NT2/D1 (cell line): ENCODE measurements around the gene CD300LD.

Experiments
- DNase-seq: peaks from one replicate; pipeline ENCODE4 v3.0.0-alpha.2; 2011; ENCODE audit warnings: low read depth, low spot score
- H3K27me3 ChIP-seq: 2 replicates; pipeline ENCODE4 v1.6.0; 2011; ENCODE audit warnings: mild to moderate bottlenecking; ENCODE audit not compliant: insufficient read length, insufficient read depth
- H3K36me3 ChIP-seq: 2 replicates; pipeline ENCODE4 v1.6.1; 2011; ENCODE audit warnings: mild to moderate bottlenecking, low read length, mixed read lengths; ENCODE audit not compliant: insufficient read depth, insufficient read length
- H3K4me1 ChIP-seq: 2 replicates; pipeline ENCODE4 v1.5.1; 2011; ENCODE audit not compliant: insufficient read depth, insufficient read length
- H3K4me3 ChIP-seq: 2 replicates; pipeline ENCODE4 v1.5.1; 2011; ENCODE audit warnings: low read depth; ENCODE audit not compliant: insufficient read length
- H3K9ac ChIP-seq: 2 replicates; pipeline ENCODE4 v1.6.0; 2011; ENCODE audit warnings: low read depth; ENCODE audit not compliant: insufficient read length
- H3K9me3 ChIP-seq: 2 replicates; pipeline ENCODE4 v1.5.1; 2011; ENCODE audit warnings: mild to moderate bottlenecking, low read length; ENCODE audit not compliant: insufficient read depth
- SUZ12 ChIP-seq: IDR thresholded peaks from 2 replicates; pipeline ENCODE4 v1.6.1; 2011; ENCODE audit not compliant: insufficient read length, insufficient read depth; ENCODE audit errors: extremely low read depth
- YY1 ChIP-seq: IDR thresholded peaks from 2 replicates; pipeline ENCODE4 v1.6.1; 2011; ENCODE audit not compliant: insufficient read length, insufficient read depth
- ZNF274 ChIP-seq: IDR thresholded peaks from 2 replicates; pipeline ENCODE4 v1.6.1; 2011; ENCODE audit warnings: mild to moderate bottlenecking, low read depth, low read length

CD300LD gene

DNA sequence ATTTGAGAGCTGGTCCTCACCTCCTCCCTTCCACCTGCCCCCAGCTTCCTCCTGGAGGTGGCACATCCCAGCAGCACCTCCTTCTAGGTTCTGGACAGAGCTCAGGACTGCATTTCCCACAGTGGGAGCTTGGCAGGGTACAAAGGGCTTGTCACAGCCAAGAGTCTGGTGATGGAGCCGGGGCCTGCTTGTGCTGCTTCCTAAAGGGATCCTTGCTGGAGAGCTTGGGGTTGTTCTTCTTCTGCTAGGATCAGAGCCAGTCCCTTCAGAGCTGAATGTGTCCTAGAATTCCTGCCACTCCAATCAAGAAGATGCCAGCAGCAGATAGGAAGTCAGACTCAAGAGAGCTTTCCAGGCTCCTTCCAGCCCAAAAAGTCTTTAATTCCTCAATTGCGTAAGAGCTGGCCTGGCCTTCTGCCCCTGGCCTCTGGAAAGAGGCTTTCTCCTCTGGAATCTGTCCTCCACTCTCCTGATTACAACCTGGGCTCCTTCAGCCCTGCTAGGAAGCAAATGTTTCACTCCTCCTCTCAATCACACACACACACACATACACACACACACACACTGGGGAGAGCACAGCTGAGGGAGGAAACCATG is 27.1 kb upstream of the CD300LD start:
- Histone ChIP-seq H3K4me1 (no peaks in the 10 kb centered on the region), H3K4me3 (no peak overlapping the region), H3K9ac (no peak overlapping the region), H3K9me3 (no peaks in the 10 kb centered on the region; the same call in 1 of the 2 replicates), H3K27me3 (peaks cover 57% of the 10 kb centered on the region), H3K36me3 (no peaks in the 10 kb centered on the region)
- TF ChIP-seq ZNF274 (no peak), YY1 (no peak)
- DNase-seq = no peak

DNA sequence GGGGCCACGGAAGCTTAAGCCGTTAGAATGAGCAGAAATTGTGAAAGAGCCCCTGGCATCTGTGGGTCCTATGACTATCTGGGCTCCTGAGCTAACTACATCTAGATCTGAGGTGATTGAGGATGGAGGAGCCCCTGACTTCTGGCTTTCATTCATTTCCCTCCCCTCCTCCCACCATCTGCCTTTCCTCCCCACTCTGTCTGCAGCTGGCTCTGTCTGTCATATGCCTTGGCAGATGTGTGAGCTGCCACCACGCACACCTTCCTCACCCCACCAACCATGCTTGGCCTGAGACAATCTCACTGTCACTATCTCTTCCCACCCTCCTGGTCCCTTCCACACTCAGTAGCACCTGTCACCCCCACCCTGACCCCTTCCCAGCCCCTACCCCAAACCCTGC is 26.4 kb upstream of the CD300LD start:
- TF ChIP-seq ZNF274 (no peak), YY1 (no peak), SUZ12 (no peak)
- peaks cover 62% of the 10 kb centered on the region for H3K27me3 ChIP-seq
- DNase-seq = no peak
- no peak overlapping the region for H3K9ac ChIP-seq
- H3K36me3 ChIP-seq = no peaks in the 10 kb centered on the region
- H3K4me1 ChIP-seq = no peaks in the 10 kb centered on the region
- no peaks in the 10 kb centered on the region; the same call in 1 of the 2 replicates for H3K9me3 ChIP-seq
- H3K4me3 ChIP-seq = no peak overlapping the region

DNA sequence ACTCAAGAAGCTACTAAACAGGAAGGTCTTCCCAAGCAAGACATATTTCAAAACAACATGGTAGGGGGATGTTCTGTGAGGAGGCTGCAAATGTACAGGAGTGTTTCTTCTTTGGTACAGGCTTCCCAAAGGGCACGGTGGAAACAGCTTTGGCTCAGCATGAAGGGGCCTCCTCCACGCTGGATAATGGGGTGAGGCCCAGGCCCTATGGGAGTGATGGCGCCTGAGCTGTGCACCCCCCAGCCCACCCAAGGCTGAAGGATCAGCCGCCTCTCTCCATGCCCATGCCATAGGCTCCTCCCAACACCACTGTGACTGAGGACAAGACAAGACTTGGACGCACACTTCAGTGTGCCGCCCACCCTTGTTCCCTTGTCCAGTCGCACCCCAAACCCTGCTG is 24.6 kb upstream of the CD300LD start:
- DNase-seq = no peak
- Histone ChIP-seq H3K9ac (no peak overlapping the region), H3K36me3 (no peaks in the 10 kb centered on the region), H3K4me1 (no peaks in the 10 kb centered on the region), H3K4me3 (no peak overlapping the region), H3K27me3 (peaks cover 72% of the 10 kb centered on the region), H3K9me3 (no peaks in the 10 kb centered on the region; the same call in 1 of the 2 replicates)
- TF ChIP-seq YY1 (no peak), SUZ12 (no peak), ZNF274 (no peak)

DNA sequence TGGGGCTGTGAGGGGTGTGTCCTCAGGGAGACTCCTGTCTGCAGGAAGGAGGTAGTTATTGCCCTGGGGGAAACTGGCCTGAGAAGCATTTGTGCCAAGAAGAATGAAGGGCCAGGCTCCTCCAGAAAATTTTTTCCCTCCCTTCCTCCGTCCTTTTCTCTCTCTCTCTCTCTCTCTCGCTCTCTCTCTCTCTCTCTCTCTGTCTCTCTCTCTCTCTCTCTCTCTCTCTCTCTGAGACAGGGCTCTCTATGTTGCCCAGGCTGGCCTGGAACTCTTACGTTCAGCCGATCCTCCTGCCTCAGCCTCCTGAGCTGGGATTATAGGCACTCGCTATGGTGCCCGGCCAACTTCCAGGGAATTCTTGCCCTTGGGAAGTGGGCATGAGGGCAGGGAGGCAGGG is 20.0 kb upstream of the CD300LD start:
- Histone ChIP-seq H3K27me3 (peaks cover 92% of the 10 kb centered on the region), H3K36me3 (no peaks in the 10 kb centered on the region), H3K9ac (no peak overlapping the region), H3K4me1 (no peaks in the 10 kb centered on the region), H3K4me3 (no peak overlapping the region), H3K9me3 (no peaks in the 10 kb centered on the region; the same call in 1 of the 2 replicates)
- no peak for DNase-seq
- no peak for TF ChIP-seq SUZ12
- TF ChIP-seq YY1 = no peak
- TF ChIP-seq ZNF274 = no peak

DNA sequence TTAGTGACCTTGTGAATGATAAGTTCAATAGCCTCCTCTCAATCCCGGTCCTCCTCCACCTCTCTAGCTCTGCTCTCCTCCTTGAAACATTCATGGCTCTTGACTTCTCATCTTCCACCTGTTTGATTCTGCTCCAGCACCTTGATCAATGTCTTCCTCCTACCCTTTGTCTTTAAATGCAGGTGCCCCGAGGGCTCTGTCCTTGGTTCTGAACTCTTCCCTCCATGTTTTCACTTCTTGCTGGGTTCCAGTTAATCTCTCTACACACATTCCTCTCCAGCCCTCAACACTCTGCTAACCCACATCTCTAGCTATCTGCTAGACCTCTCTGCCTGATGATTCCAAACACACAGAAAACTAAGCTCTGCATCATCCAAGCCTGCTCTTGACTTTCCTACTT is 18.0 kb upstream of the CD300LD start:
- no peak for TF ChIP-seq ZNF274
- TF ChIP-seq YY1 = no peak
- no peak for TF ChIP-seq SUZ12
- Histone ChIP-seq H3K4me3 (no peak overlapping the region), H3K9ac (no peak overlapping the region), H3K9me3 (no peaks in the 10 kb centered on the region), H3K4me1 (no peaks in the 10 kb centered on the region), H3K36me3 (no peaks in the 10 kb centered on the region), H3K27me3 (peaks cover 74% of the 10 kb centered on the region)
- DNase-seq = peak; percentile 5

DNA sequence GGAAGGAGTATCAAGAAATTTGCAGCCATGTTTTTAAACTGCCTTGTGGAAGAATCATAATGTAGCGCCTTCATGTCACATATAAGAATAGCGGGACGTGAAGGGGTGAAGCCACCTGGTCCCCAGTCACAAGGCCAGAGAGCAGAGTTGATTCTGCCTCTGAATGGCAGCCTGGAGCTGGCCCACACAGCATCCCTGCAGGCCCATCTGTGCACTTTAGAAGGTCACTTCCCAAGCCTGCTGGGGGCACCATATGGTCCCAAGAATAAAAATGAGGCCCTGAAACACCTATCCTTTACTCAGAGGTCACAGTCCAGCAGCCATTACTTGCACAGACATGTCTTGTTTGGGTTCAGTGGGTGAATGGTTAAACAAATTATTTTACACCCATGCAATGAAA is 16.4 kb upstream of the CD300LD start:
- Histone ChIP-seq H3K4me1 (no peaks in the 10 kb centered on the region), H3K4me3 (no peak overlapping the region), H3K9ac (no peak overlapping the region), H3K36me3 (no peaks in the 10 kb centered on the region), H3K27me3 (peaks cover 61% of the 10 kb centered on the region), H3K9me3 (no peaks in the 10 kb centered on the region)
- DNase-seq = no peak
- TF ChIP-seq SUZ12 (no peak), ZNF274 (no peak), YY1 (no peak)

DNA sequence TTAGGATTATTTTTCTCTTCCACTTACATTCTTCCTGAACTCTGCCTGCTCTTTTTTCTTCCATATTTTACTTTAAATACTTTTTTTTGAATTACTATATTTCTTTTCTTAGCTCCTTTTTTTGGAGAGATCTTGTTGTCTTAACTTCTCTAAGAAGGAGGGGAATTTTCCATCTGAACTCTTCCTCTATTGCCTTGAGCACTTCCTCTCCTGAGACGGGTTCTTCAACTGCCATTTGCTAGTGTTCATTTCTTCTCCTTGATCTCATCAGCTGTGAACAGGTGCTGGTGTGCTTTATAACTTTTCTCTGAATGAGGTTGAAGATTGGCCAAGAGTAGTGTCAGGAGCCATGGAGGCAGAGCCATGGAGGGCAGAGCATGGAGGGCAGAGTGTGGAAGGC is 15.1 kb upstream of the CD300LD start:
- no peak for DNase-seq
- Histone ChIP-seq H3K36me3 (no peaks in the 10 kb centered on the region), H3K27me3 (peaks cover 50% of the 10 kb centered on the region), H3K9ac (no peak overlapping the region), H3K4me1 (no peaks in the 10 kb centered on the region), H3K9me3 (no peaks in the 10 kb centered on the region), H3K4me3 (no peak overlapping the region)
- no peak for TF ChIP-seq YY1
- no peak for TF ChIP-seq SUZ12
- TF ChIP-seq ZNF274 = no peak

DNA sequence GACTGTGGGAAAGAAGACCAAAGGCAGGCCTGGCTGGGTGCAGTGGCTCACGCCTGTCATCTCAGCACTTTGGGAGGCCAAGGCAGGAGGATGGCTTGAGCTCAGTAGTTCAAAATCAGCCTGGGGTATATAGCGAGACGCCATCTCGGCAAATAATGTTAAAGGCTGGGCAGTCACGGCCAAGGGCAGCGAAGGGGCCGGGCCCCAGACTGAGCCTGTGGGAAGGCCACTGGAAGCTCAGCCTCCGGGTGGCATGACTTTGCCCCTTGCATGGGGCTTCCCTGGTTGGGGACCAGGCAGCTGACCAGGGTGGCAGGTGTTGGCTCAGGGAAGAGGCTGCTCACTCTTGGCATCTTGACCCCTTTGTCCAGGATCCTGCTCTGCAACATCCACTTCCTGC is 14.0 kb upstream of the CD300LD start:
- H3K4me1 ChIP-seq = no peaks in the 10 kb centered on the region
- TF ChIP-seq YY1 (no peak), ZNF274 (no peak)
- no peak overlapping the region for H3K4me3 ChIP-seq
- H3K27me3 ChIP-seq = peaks cover 39% of the 10 kb centered on the region
- no peaks in the 10 kb centered on the region for H3K9me3 ChIP-seq
- no peak for DNase-seq
- H3K36me3 ChIP-seq = no peaks in the 10 kb centered on the region
- H3K9ac ChIP-seq = no peak overlapping the region
